GM23338 (cell line): ENCODE data around the gene PSMD13.

ENCODE experiments used
- CREB1 ChIP-seq: fragments of 250-450 bp; sonication (Bioruptor Pico); IDR thresholded peaks from 2 replicates; pipeline ENCODE4 v1.5.0; 2020; ENCODE audit warnings: low read depth, mild to moderate bottlenecking, moderate library complexity
- CTCF ChIP-seq, 2 experiments: fragments of 200-600 bp in 1 of 2; sonication (generic) in 1 of 2; conservative IDR thresholded peaks; 2 replicates each; pipeline versions ENCODE4 v1.5.1 to v1.6.1; 2016 to 2017; ENCODE audit warnings: antibody characterized with exemption in 2 of 2, low read depth in 2 of 2, mild to moderate bottlenecking in 2 of 2, moderate library complexity in 1 of 2
- EZH2 ChIP-seq: fragments of 200-600 bp; sonication (generic); IDR thresholded peaks from one replicate; pipeline ENCODE4 v1.8.0; 2017; ENCODE audit warnings: antibody characterized with exemption, mild to moderate bottlenecking, low read depth; ENCODE audit not compliant: unreplicated experiment
- EZH2phosphoT487 ChIP-seq: fragments of 200-600 bp; sonication (generic); IDR thresholded peaks from one replicate; pipeline ENCODE4 v1.8.1; 2018; ENCODE audit warnings: antibody characterized with exemption; ENCODE audit not compliant: unreplicated experiment
- POLR2AphosphoS5 ChIP-seq: IDR thresholded peaks from 2 replicates; pipeline ENCODE4 v1.6.1; 2016; ENCODE audit warnings: antibody characterized with exemption, low read depth
- TF ChIP-seq, protein P1 (sequence below): IDR thresholded peaks from 2 replicates; pipeline ENCODE4 v1.6.1; 2016; ENCODE audit warnings: antibody characterized with exemption

DNA sequence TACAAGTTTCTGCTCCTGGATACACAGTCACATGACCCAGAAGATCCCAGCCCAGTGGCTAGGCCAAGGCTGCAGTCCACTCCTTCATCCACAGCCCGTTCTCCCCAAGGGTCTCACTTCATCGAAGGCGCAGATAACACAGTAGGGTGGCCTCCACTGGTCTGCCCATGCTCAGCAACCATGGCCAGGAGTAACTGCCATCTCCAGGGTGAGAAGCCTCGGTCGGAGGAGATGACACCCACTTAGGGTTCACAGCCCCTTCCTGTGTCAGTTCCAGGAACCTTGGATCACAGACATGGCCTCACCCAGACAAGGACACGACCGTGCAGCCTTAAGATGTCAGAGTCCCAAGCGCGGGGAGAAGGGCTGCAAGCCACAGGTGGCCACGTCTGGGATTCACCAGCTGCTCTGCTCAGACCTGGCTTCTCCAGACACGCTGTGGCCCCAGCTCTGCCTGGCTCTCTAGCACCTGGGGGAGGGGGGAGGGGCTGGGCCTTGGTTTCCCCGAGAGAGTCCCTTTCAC lies 32.1 kb upstream of the PSMD13 start:
- TF ChIP-seq CTCF (conservative IDR thresholded peaks at IDR 0.05; ENCODE audit: low read depth in 2 of 2) = no peak
- no peak for TF ChIP-seq POLR2AphosphoS5
- no peak for TF ChIP-seq EZH2
- no peak for TF ChIP-seq CREB1 (CRISPR knock-in tag)
- TF ChIP-seq, protein P1, sequence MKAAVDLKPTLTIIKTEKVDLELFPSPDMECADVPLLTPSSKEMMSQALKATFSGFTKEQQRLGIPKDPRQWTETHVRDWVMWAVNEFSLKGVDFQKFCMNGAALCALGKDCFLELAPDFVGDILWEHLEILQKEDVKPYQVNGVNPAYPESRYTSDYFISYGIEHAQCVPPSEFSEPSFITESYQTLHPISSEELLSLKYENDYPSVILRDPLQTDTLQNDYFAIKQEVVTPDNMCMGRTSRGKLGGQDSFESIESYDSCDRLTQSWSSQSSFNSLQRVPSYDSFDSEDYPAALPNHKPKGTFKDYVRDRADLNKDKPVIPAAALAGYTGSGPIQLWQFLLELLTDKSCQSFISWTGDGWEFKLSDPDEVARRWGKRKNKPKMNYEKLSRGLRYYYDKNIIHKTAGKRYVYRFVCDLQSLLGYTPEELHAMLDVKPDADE = no peak
- TF ChIP-seq EZH2phosphoT487 = no peak
